GM19397 (cell line): ENCODE measurements around the gene RUNX2.

ENCODE experiments used
- ATAC-seq: cut with Tn5 transposase; IDR thresholded peaks from one replicate; pipeline ENCODE4 v1.9.1; 2021; ENCODE audit warnings: mild to moderate bottlenecking, moderate library complexity; ENCODE audit not compliant: unreplicated experiment

Gene RUNX2

GRCh38 chr6:45479834-45480751 is 152.0 kb downstream of the RUNX2 start:
- no peak for ATAC-seq

GRCh38 chr6:45480752-45481415 is 152.8 kb downstream of the RUNX2 start:
- ATAC-seq: no peak

- no peak for ATAC-seq
These were observed 154.9 kb downstream of the RUNX2 start for GRCh38 chr6:45483021-45483420.

GRCh38 chr6:45483501-45483900 is 155.4 kb downstream of the RUNX2 start:
- ATAC-seq: no peak

- no peak for ATAC-seq
These were observed 158.6 kb downstream of the RUNX2 start for GRCh38 chr6:45486736-45487135.

GRCh38 chr6:45487645-45488044 is 159.5 kb downstream of the RUNX2 start:
- no peak for ATAC-seq

- ATAC-seq: no peak
These were observed 160.1 kb downstream of the RUNX2 start for GRCh38 chr6:45488269-45488668.

GRCh38 chr6:45488889-45489288 is 160.8 kb downstream of the RUNX2 start:
- ATAC-seq: no peak

- ATAC-seq: no peak
These were observed 163.1 kb downstream of the RUNX2 start for GRCh38 chr6:45491048-45491735.

- ATAC-seq: no peak
These were observed 163.7 kb downstream of the RUNX2 start for GRCh38 chr6:45491874-45492273.

GRCh38 chr6:45493761-45494160 is 165.6 kb downstream of the RUNX2 start:
- ATAC-seq: no peak

GRCh38 chr6:45494416-45495135 is 166.4 kb downstream of the RUNX2 start:
- no peak for ATAC-seq

GRCh38 chr6:45495429-45496084 is 167.4 kb downstream of the RUNX2 start:
- no peak for ATAC-seq

- no peak for ATAC-seq
These were observed 167.9 kb downstream of the RUNX2 start for GRCh38 chr6:45496085-45496433.

GRCh38 chr6:45498591-45498990 is 170.5 kb downstream of the RUNX2 start:
- ATAC-seq: no peak

GRCh38 chr6:45500924-45501816 is 173.0 kb downstream of the RUNX2 start:
- no peak for ATAC-seq

GRCh38 chr6:45502456-45502855 is 174.3 kb downstream of the RUNX2 start:
- no peak for ATAC-seq

GRCh38 chr6:45504947-45505346 is 176.8 kb downstream of the RUNX2 start:
- no peak for ATAC-seq

GRCh38 chr6:45505470-45505869 is 177.3 kb downstream of the RUNX2 start:
- no peak for ATAC-seq

GRCh38 chr6:45507186-45507585 is 179.1 kb downstream of the RUNX2 start:
- ATAC-seq: no peak
